H1 (cell line): ENCODE results near the gene RAD23B. TPM values are rescaled to one million over a fixed set of nuclear protein-coding genes. Genes with fewer than 3 reads are reported as not detected.

ENCODE experiments used
- CTCF ChIA-PET: fragments of 300-600 bp; sonication (Branson Sonifier 250); formaldehyde crosslinking; loops from one replicate; lab custom pipeline; 2021; ENCODE audit not compliant: partially characterized antibody; lab: Charles Lee
- POLR2A ChIA-PET: fragments of 300-600 bp; sonication (Branson Sonifier 250); formaldehyde crosslinking; loops from one replicate; lab custom pipeline; 2021; ENCODE audit warnings: inconsistent platforms; ENCODE audit not compliant: partially characterized antibody; lab: Charles Lee
- DNase-seq, 2 experiments: peaks; one replicate each; pipeline versions ENCODE4 v3.0.0 to v3.0.0-alpha.2; 2010 to 2022; ENCODE audit warnings: low spot score in 2 of 2, low read depth in 1 of 2, mixed read lengths in 1 of 2
- FAIRE-seq: peaks from 2 replicates; lab custom pipeline; 2011; peaks lifted over from hg19 to GRCh38; lab: Jason Lieb, UNC
- H2AFZ ChIP-seq: 2 replicates; pipeline ENCODE4 v1.8.1; 2012; ENCODE audit warnings: low read length, inconsistent platforms
- H2AK5ac ChIP-seq: 2 replicates; pipeline ENCODE4 v1.6.1; 2013; ENCODE audit warnings: low read depth, low read length
- H2BK120ac ChIP-seq: replicated peaks from 2 replicates; pipeline ENCODE3; 2013; ENCODE audit warnings: low read depth, low read length, inconsistent platforms
- H2BK12ac ChIP-seq: 2 replicates; pipeline ENCODE4 v1.6.1; 2013; ENCODE audit warnings: low read depth, low read length
- H2BK15ac ChIP-seq: 2 replicates; pipeline ENCODE4 v1.6.1; 2013; ENCODE audit warnings: low read length
- H2BK20ac ChIP-seq: 2 replicates; pipeline ENCODE4 v1.6.1; 2013; ENCODE audit warnings: low read length
- H2BK5ac ChIP-seq: 2 replicates; pipeline ENCODE4 v1.6.1; 2013; ENCODE audit warnings: low read depth, low read length
- H3K14ac ChIP-seq: 2 replicates; pipeline ENCODE4 v1.6.1; 2013; ENCODE audit warnings: inconsistent platforms; ENCODE audit not compliant: insufficient read length
- H3K18ac ChIP-seq: 2 replicates; pipeline ENCODE4 v1.6.1; 2013; ENCODE audit warnings: low read length; ENCODE audit errors: extremely low read depth
- H3K23ac ChIP-seq: 2 replicates; pipeline ENCODE4 v1.6.1; 2013; ENCODE audit warnings: inconsistent platforms; ENCODE audit not compliant: insufficient read length
- H3K23me2 ChIP-seq: 2 replicates; pipeline ENCODE4 v1.6.1; 2013; ENCODE audit warnings: low read depth, low read length
- H3K27ac ChIP-seq: 2 replicates; pipeline ENCODE4 v1.6.1; 2011; ENCODE audit warnings: low read depth, low read length, inconsistent platforms
- H3K27me3 ChIP-seq, 4 experiments: replicated peaks in 1 of 4; 1 replicate in 1 of 4; 2 replicates in 3 of 4; pipeline versions ENCODE4 v1.6.1 to v1.8.1; 2011 to 2013; ENCODE audit warnings: low read length in 3 of 4, mild to moderate bottlenecking in 3 of 4, inconsistent platforms in 2 of 4, mixed read lengths in 2 of 4, moderate library complexity in 1 of 4; ENCODE audit not compliant: control insufficient read depth in 3 of 4, insufficient read depth in 3 of 4; ENCODE audit errors: extremely low read depth in 1 of 4
- H3K36me3 ChIP-seq, 4 experiments: 2 replicates each; pipeline versions ENCODE4 v1.6.1 to v1.8.1; 2011 to 2013; ENCODE audit warnings: mild to moderate bottlenecking in 4 of 4, low read length in 3 of 4, moderate library complexity in 2 of 4, control low read depth in 1 of 4, inconsistent platforms in 1 of 4; ENCODE audit not compliant: insufficient read depth in 4 of 4, control insufficient read depth in 2 of 4
- H3K4ac ChIP-seq: replicated peaks from 2 replicates; pipeline ENCODE3; 2013; ENCODE audit warnings: low read length, low read depth, mixed read lengths, inconsistent platforms; ENCODE audit not compliant: insufficient read length
- H3K4me1 ChIP-seq, 4 experiments: replicated peaks in 1 of 4; 1 replicate in 1 of 4; 2 replicates in 3 of 4; pipeline versions ENCODE4 v1.6.1 to v1.8.1; 2011 to 2013; ENCODE audit warnings: low read length in 3 of 4, inconsistent platforms in 2 of 4, mixed read lengths in 1 of 4; ENCODE audit not compliant: insufficient read depth in 4 of 4, control insufficient read depth in 3 of 4
- H3K4me2 ChIP-seq, 2 experiments: 2 replicates each; pipeline versions ENCODE4 v1.6.1 to v1.8.1; 2011 to 2013; ENCODE audit warnings: low read depth in 2 of 2, low read length in 2 of 2, control low read depth in 1 of 2, inconsistent platforms in 1 of 2, mild to moderate bottlenecking in 1 of 2; ENCODE audit not compliant: insufficient read depth in 1 of 2
- H3K4me3 ChIP-seq, 4 experiments: fragments of 200-600, 300-600 bp in 1 of 4; sonication (generic), shearing (Covaris generic), sonication (Bioruptor Twin) in 1 of 4; 2 replicates each; pipeline versions ENCODE4 v1.5.1 to v1.8.1; 2011 to 2016; ENCODE audit warnings: low read length in 4 of 4, low read depth in 3 of 4, control low read depth in 2 of 4, inconsistent platforms in 2 of 4, mild to moderate bottlenecking in 2 of 4, mixed read lengths in 1 of 4, moderate library complexity in 1 of 4; ENCODE audit not compliant: insufficient read depth in 2 of 4; ENCODE audit errors: extremely low read depth in 1 of 4
- H3K56ac ChIP-seq: replicated peaks from 2 replicates; pipeline ENCODE3; 2013; ENCODE audit warnings: low read depth, mild to moderate bottlenecking, mixed read lengths, low read length, inconsistent platforms; ENCODE audit not compliant: insufficient read length
- H3K79me1 ChIP-seq: 2 replicates; pipeline ENCODE4 v1.6.1; 2013; ENCODE audit warnings: low read depth, low read length, control low read depth
- H3K79me2 ChIP-seq, 2 experiments: 2 replicates each; pipeline versions ENCODE4 v1.6.1 to v1.8.1; 2012 to 2013; ENCODE audit warnings: low read length in 2 of 2, mild to moderate bottlenecking in 2 of 2, inconsistent platforms in 1 of 2; ENCODE audit not compliant: insufficient read depth in 2 of 2, control insufficient read depth in 1 of 2
- H3K9ac ChIP-seq, 4 experiments: replicated peaks in 1 of 4; 1 replicate in 1 of 4; 2 replicates in 3 of 4; pipeline versions ENCODE4 v1.6.1 to v1.8.1; 2011 to 2013; ENCODE audit warnings: low read depth in 3 of 4, low read length in 3 of 4, control low read depth in 2 of 4, mild to moderate bottlenecking in 2 of 4, moderate library complexity in 2 of 4, inconsistent platforms in 1 of 4; ENCODE audit errors: extremely low read depth in 1 of 4
- H3K9me3 ChIP-seq, 2 experiments: 2 replicates each; pipeline versions ENCODE4 v1.6.1 to v1.8.1; 2012 to 2013; ENCODE audit warnings: mild to moderate bottlenecking in 2 of 2, moderate library complexity in 2 of 2, control low read depth in 1 of 2, inconsistent platforms in 1 of 2, low read depth in 1 of 2, low read length in 1 of 2, mixed read lengths in 1 of 2; ENCODE audit not compliant: insufficient read depth in 2 of 2
- H4K20me1 ChIP-seq, 2 experiments: replicated peaks in 1 of 2; 2 replicates each; pipeline versions ENCODE3 to v1.8.1; 2011 to 2013; ENCODE audit warnings: inconsistent platforms in 2 of 2, low read length in 2 of 2, mild to moderate bottlenecking in 1 of 2; ENCODE audit not compliant: insufficient read depth in 2 of 2, control insufficient read depth in 1 of 2
- H4K5ac ChIP-seq: 2 replicates; pipeline ENCODE4 v1.6.1; 2013; ENCODE audit warnings: low read length, low read depth, mixed read lengths, inconsistent platforms; ENCODE audit not compliant: insufficient read length
- H4K8ac ChIP-seq: 2 replicates; pipeline ENCODE4 v1.8.0; 2013; ENCODE audit warnings: mild to moderate bottlenecking, moderate library complexity, low read length, inconsistent platforms; ENCODE audit not compliant: insufficient read depth; ENCODE audit errors: extremely low read depth
- H4K91ac ChIP-seq: replicated peaks from 2 replicates; pipeline ENCODE3; 2013; ENCODE audit warnings: low read length, mixed read lengths, inconsistent platforms; ENCODE audit not compliant: insufficient read length
- CBX8 ChIP-seq: fragments of 300-800, 300-1000 bp; sonication (generic); IDR thresholded peaks from 2 replicates; pipeline ENCODE4 v1.7.1; 2016; ENCODE audit warnings: low read depth, low read length, borderline replicate concordance
- EP300 ChIP-seq, 2 experiments: IDR thresholded peaks; 1 replicate in 1 of 2; 2 replicates in 1 of 2; pipeline ENCODE4 v1.6.1; 2011 to 2012; ENCODE audit warnings: low read depth in 2 of 2, low read length in 2 of 2, mild to moderate bottlenecking in 2 of 2, borderline replicate concordance in 1 of 2, inconsistent platforms in 1 of 2, moderate library complexity in 1 of 2
- GTF2F1 ChIP-seq: IDR thresholded peaks from 2 replicates; pipeline ENCODE4 v1.6.1; 2012; ENCODE audit warnings: low read depth, low read length, improper control_type of control experiment, borderline replicate concordance
- JUN ChIP-seq: IDR thresholded peaks from 2 replicates; pipeline ENCODE4 v1.6.1; 2011; ENCODE audit warnings: low read depth, mild to moderate bottlenecking, improper control_type of control experiment, low read length
- NANOG ChIP-seq: IDR thresholded peaks from 2 replicates; pipeline ENCODE4 v1.6.1; 2011; ENCODE audit warnings: low read length, low read depth, mild to moderate bottlenecking, inconsistent platforms; ENCODE audit not compliant: insufficient read depth, poor library complexity, severe bottlenecking
- NRF1 ChIP-seq: IDR thresholded peaks from 2 replicates; pipeline ENCODE4 v1.6.1; 2011; ENCODE audit warnings: mild to moderate bottlenecking, low read depth, low read length, improper control_type of control experiment
- POLR2AphosphoS5 ChIP-seq: IDR thresholded peaks from 2 replicates; pipeline ENCODE4 v1.6.1; 2011; ENCODE audit warnings: low read depth, low read length
- SAP30 ChIP-seq: fragments of 300-600 bp; sonication (generic); IDR thresholded peaks from 2 replicates; pipeline ENCODE4 v1.7.1; 2012; ENCODE audit warnings: low read length, moderate library complexity, mild to moderate bottlenecking, inconsistent platforms; ENCODE audit not compliant: insufficient read depth, insufficient replicate concordance
- SIRT6 ChIP-seq: IDR thresholded peaks from one replicate; pipeline ENCODE4 v1.7.1; 2012; ENCODE audit warnings: low read length, inconsistent platforms
- YY1 ChIP-seq: IDR thresholded peaks from 2 replicates; pipeline ENCODE4 v1.6.1; 2011; ENCODE audit warnings: low read depth, mild to moderate bottlenecking, low read length
- ZNF274 ChIP-seq: IDR thresholded peaks from 2 replicates; pipeline ENCODE4 v1.7.0; 2012; ENCODE audit warnings: low read length, borderline replicate concordance; ENCODE audit errors: extremely low read depth
- WGBS, 2 experiments: shearing (Covaris generic) in 1 of 2; methylation state at CpG; one replicate each; pipeline versions ENCODE4 v1.1.6 to v1.1.7; 2013 to 2015; ENCODE audit warnings: low lambda C conversion rate in 2 of 2, mixed read lengths in 2 of 2, inconsistent platforms in 1 of 2, low coverage in 1 of 2, missing lambda C conversion rate in 1 of 2; ENCODE audit not compliant: insufficient replicate concordance in 2 of 2, insufficient coverage in 1 of 2, insufficient read length in 1 of 2; ENCODE audit errors: extremely low coverage in 1 of 2, missing lambda C conversion rate in 1 of 2; 5-methylcytosine and 5-hydroxymethylcytosine counted together
- polyA plus RNA-seq, 7 experiments: library from polyadenylated mRNA; depleted of rRNA in 3 of 7; stranded (reverse) in 5 of 7; unstranded in 2 of 7; fragments of >200 nt in 5 of 7; fragments of 200-250 nt in 2 of 7; gene quantifications; 1 replicate in 5 of 7; 2 replicates in 1 of 7; 4 replicates in 1 of 7; pipeline versions ENCODE4 v1.2.1 to v1.2.3, GENCODE V29; 2011 to 2013; ENCODE audit warnings: missing spikeins in 2 of 7, mixed read lengths in 2 of 7
- total RNA-seq: library from RNA; stranded (reverse); fragmentation: NEBNext Ultra II Directional; extraction: Animal tissue kit (Norgen Biotek cat#: 25700); gene quantifications from 2 replicates; pipeline ENCODE4 v1.2.1, GENCODE V29; 2021
- TF ChIP-seq, protein P1 (sequence below): IDR thresholded peaks from 2 replicates; pipeline ENCODE4 v1.6.1; 2011; ENCODE audit warnings: low read depth, mild to moderate bottlenecking, low read length; ENCODE audit not compliant: insufficient read depth
- TF ChIP-seq, protein P2 (sequence below): IDR thresholded peaks from 2 replicates; pipeline ENCODE4 v1.6.1; 2012; ENCODE audit warnings: inconsistent platforms

Gene RAD23B
- total and polyA plus RNA-seq, 2 of the 8 experiments (the other 6 are each of a cell fraction or from before 2014, with no cell fraction given) = 97.1 to 165 TPM

DNA sequence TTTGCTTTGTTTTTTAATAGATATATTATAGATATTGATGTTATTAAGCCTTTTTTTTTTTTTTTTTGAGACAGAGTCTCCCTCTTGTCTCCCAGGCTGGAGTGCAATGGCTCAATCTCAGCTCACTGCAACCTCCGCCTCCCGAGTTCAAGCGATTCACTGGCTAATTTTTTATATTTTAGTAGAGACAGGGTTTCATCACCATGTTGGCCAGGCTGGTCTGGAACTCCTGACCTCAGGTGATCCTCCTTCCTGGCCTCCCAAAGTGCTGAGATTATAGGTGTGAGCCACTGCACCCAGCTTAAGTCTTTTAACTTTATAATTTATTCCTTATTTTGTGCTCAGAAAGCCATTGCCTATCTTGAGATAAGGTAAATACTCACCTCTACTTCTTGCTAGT is 24.2 kb upstream of the RAD23B start:
- Histone ChIP-seq H2BK20ac (no peak overlapping the region), H3K4ac (no peak overlapping the region), H3K9ac (no peak overlapping the region), H3K36me3 (no peaks in the 10 kb centered on the region), H3K23ac (no peak overlapping the region), H3K9me3 (no peaks in the 10 kb centered on the region), H3K27ac (no peak overlapping the region), H3K4me2 (no peak overlapping the region), H2AFZ (no peak overlapping the region), H3K56ac (no peak overlapping the region), H2AK5ac (no peak overlapping the region), H3K4me1 (no peaks in the 10 kb centered on the region), H3K27me3 (no peaks in the 10 kb centered on the region), H3K79me2 (no peaks in the 10 kb centered on the region), H3K23me2 (no peaks in the 10 kb centered on the region), H2BK120ac (no peak overlapping the region), H3K14ac (no peak overlapping the region), H4K20me1 (no peaks in the 10 kb centered on the region), H4K8ac (no peak overlapping the region), H3K18ac (no peak overlapping the region), H3K79me1 (no peaks in the 10 kb centered on the region), H2BK12ac (no peak overlapping the region), H3K4me3 (no peak overlapping the region), H2BK15ac (no peak overlapping the region), H4K5ac (no peak overlapping the region), H4K91ac (no peak overlapping the region), H2BK5ac (no peak overlapping the region)
- TF ChIP-seq ZNF274 = no peak
- TF ChIP-seq POLR2AphosphoS5 = no peak
- TF ChIP-seq EP300 (IDR thresholded peaks at IDR 0.05; ENCODE audit: borderline replicate concordance in 1 of 2, low read depth in 2 of 2, low read length in 2 of 2) = no peak
- TF ChIP-seq GTF2F1 = no peak
- TF ChIP-seq JUN = no peak
- TF ChIP-seq SAP30 = no peak
- no peak for TF ChIP-seq CBX8
- no peak for TF ChIP-seq NRF1
- no peak for TF ChIP-seq YY1
- TF ChIP-seq NANOG = no peak
- TF ChIP-seq, protein P1, sequence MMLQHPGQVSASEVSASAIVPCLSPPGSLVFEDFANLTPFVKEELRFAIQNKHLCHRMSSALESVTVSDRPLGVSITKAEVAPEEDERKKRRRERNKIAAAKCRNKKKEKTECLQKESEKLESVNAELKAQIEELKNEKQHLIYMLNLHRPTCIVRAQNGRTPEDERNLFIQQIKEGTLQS = no peak
- TF ChIP-seq, protein P2, sequence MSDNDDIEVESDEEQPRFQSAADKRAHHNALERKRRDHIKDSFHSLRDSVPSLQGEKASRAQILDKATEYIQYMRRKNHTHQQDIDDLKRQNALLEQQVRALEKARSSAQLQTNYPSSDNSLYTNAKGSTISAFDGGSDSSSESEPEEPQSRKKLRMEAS = no peak
- TF ChIP-seq SIRT6 = no peak
- DNase-seq (no peak), FAIRE-seq (no peak)
- ChIA-PET CTCF (no interaction called here), POLR2A (no interaction called here)
- 82% methylated on average over 3 of the region's 3 CpGs; no CpG with 5 or more reads in 1 of the 2 experiments for WGBS, 2 experiments
